ENCODE results near the gene GUCD1. TPM values are rescaled to one million over a fixed set of nuclear protein-coding genes. Genes with fewer than 3 reads are reported as not detected.

Gene GUCD1
- total and polyA plus RNA-seq, 9 of the 15 experiments (the other 6 are each of a cell fraction or from before 2014, with no cell fraction given) = 31.5 to 67.8 (median 50.3) TPM

- peak; percentile 43; the same call in 1 of the 2 replicates for TF ChIP-seq REST (IDR thresholded peaks at IDR 0.05; ENCODE audit: borderline replicate concordance)
- no peak for TF ChIP-seq REST (CRISPR knock-in tag; IDR thresholded peaks at IDR 0.05; ENCODE audit: low read depth)
- TF ChIP-seq STAG1 (CRISPR knock-in tag; IDR thresholded peaks at IDR 0.05; ENCODE audit: borderline replicate concordance) = peak; percentile 48; the same call in 1 of the 2 replicates
- TF ChIP-seq FOSL1 (tag; conservative IDR thresholded peaks at IDR 0.05) = no peak
- no peak for TF ChIP-seq FOXK2 (conservative IDR thresholded peaks at IDR 0.05 in 1 of 2, IDR thresholded peaks at IDR 0.05 in 1 of 2; ENCODE audit: low read depth in 2 of 2)
- no peak for TF ChIP-seq SAFB2 (IDR thresholded peaks at IDR 0.05; ENCODE audit: borderline replicate concordance, low read depth, low read length, severe bottlenecking)
- no peak for TF ChIP-seq WHSC1 (IDR thresholded peaks at IDR 0.05; ENCODE audit: low read length)
- no peak for TF ChIP-seq RCOR1 (IDR thresholded peaks at IDR 0.05; ENCODE audit: borderline replicate concordance in 1 of 2, low read depth in 2 of 2, low read length in 2 of 2)
- TF ChIP-seq CTCF (IDR thresholded peaks at IDR 0.05 in 2 of 3, conservative IDR thresholded peaks at IDR 0.05 in 1 of 3; ENCODE audit: insufficient read depth in 2 of 3, low read depth in 1 of 3, low read length in 3 of 3) = peak; percentile 48 to 68 (median 56)
- no peak for TF ChIP-seq ESRRA (IDR thresholded peaks at IDR 0.05; ENCODE audit: borderline replicate concordance, low read depth)
Observed at GRCh38 chr22:24521791-24522245, 33.1 kb downstream of the GUCD1 start (continued).
